Lower leg skin (tissue), 3 donors: ENCODE data around the gene PPP1R14D.

ENCODE experiments used
- POLR2A ChIP-seq, 2 donors: fragments of 450-650 bp; IDR thresholded peaks; one replicate each; pipeline ENCODE4 v1.6.1; 2016 to 2017; ENCODE audit warnings: antibody characterized with exemption in 2 of 2, mild to moderate bottlenecking in 1 of 2, moderate library complexity in 1 of 2
- TF ChIP-seq, protein P1 (sequence below), 3 donors: fragments of 450-650 bp; IDR thresholded peaks; one replicate each; pipeline ENCODE4 v1.5.1; 2016; ENCODE audit warnings: antibody characterized with exemption in 3 of 3, mild to moderate bottlenecking in 3 of 3, moderate library complexity in 2 of 3

DNA sequence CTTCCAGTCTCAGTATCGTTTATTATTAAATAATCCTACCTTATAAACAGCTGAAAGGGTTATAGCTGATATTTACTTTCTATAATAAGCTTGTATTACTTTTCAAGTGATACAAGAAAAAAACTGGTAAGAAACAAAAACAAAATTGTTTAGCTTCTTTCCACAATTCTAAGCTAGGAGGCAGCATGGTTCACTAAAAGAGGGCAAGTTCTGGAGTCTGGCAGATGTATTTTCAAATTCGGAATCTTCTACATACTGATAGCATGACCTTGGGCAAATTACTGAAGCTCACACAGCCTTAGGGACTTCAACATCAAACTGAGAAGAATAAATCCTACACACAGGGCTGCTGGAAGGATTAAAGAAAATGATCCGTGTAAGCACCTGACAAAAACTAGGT is 43.3 kb downstream of the PPP1R14D start:
- TF ChIP-seq, protein P1, sequence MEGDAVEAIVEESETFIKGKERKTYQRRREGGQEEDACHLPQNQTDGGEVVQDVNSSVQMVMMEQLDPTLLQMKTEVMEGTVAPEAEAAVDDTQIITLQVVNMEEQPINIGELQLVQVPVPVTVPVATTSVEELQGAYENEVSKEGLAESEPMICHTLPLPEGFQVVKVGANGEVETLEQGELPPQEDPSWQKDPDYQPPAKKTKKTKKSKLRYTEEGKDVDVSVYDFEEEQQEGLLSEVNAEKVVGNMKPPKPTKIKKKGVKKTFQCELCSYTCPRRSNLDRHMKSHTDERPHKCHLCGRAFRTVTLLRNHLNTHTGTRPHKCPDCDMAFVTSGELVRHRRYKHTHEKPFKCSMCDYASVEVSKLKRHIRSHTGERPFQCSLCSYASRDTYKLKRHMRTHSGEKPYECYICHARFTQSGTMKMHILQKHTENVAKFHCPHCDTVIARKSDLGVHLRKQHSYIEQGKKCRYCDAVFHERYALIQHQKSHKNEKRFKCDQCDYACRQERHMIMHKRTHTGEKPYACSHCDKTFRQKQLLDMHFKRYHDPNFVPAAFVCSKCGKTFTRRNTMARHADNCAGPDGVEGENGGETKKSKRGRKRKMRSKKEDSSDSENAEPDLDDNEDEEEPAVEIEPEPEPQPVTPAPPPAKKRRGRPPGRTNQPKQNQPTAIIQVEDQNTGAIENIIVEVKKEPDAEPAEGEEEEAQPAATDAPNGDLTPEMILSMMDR (IDR thresholded peaks at IDR 0.05), result no peak
- TF ChIP-seq POLR2A (IDR thresholded peaks at IDR 0.05), result no peak
